Neural cell (in vitro differentiated cells): ENCODE data around the gene ZFP37.
"Not testable (repeated sequence)": the region's sequence is repeated elsewhere in the genome, so short reads cannot be mapped to it uniquely, and the experiment has no call there.

Experiments used
- EP300 ChIP-seq: fragments of 450-650 bp; conservative IDR thresholded peaks from 2 replicates; pipeline ENCODE4 v1.6.1; 2014; ENCODE audit warnings: antibody characterized with exemption, mild to moderate bottlenecking, moderate library complexity; ENCODE audit not compliant: poor library complexity, severe bottlenecking
- EZH2 ChIP-seq: fragments of 200-600, 300-800 bp; shearing (Covaris generic), sonication (generic); IDR thresholded peaks from 2 replicates; pipeline ENCODE4 v1.6.1; 2014; ENCODE audit warnings: antibody characterized with exemption, low read length, borderline replicate concordance, mild to moderate bottlenecking; ENCODE audit not compliant: insufficient read depth, poor library complexity, severe bottlenecking
- MXI1 ChIP-seq: fragments of 450-650 bp; conservative IDR thresholded peaks from 2 replicates; pipeline ENCODE4 v1.6.1; 2014; ENCODE audit warnings: antibody characterized with exemption, mild to moderate bottlenecking; ENCODE audit not compliant: poor library complexity, severe bottlenecking
- POLR2AphosphoS5 ChIP-seq: IDR thresholded peaks from 2 replicates; pipeline ENCODE4 v1.6.1; 2012
- RAD21 ChIP-seq: fragments of 450-650 bp; conservative IDR thresholded peaks from 2 replicates; pipeline ENCODE4 v1.6.1; 2014; ENCODE audit warnings: antibody characterized with exemption, mild to moderate bottlenecking, moderate library complexity
- SMC3 ChIP-seq: fragments of 450-650 bp; conservative IDR thresholded peaks from 2 replicates; pipeline ENCODE4 v1.6.1; 2014; ENCODE audit warnings: antibody characterized with exemption, mild to moderate bottlenecking, moderate library complexity; ENCODE audit not compliant: poor library complexity
- TAF1 ChIP-seq: IDR thresholded peaks from 2 replicates; pipeline ENCODE4 v1.6.1; 2012; ENCODE audit warnings: low read depth
- TF ChIP-seq, protein P1 (sequence below): fragments of 450-650 bp; IDR thresholded peaks from 2 replicates; pipeline ENCODE4 v1.5.1; 2014; ENCODE audit warnings: antibody characterized with exemption, mild to moderate bottlenecking, moderate library complexity; ENCODE audit not compliant: poor library complexity, severe bottlenecking
- TF ChIP-seq, protein P2 (sequence below): IDR thresholded peaks from 2 replicates; pipeline ENCODE4 v1.6.1; 2012; ENCODE audit warnings: borderline replicate concordance

- TF ChIP-seq, protein P1, sequence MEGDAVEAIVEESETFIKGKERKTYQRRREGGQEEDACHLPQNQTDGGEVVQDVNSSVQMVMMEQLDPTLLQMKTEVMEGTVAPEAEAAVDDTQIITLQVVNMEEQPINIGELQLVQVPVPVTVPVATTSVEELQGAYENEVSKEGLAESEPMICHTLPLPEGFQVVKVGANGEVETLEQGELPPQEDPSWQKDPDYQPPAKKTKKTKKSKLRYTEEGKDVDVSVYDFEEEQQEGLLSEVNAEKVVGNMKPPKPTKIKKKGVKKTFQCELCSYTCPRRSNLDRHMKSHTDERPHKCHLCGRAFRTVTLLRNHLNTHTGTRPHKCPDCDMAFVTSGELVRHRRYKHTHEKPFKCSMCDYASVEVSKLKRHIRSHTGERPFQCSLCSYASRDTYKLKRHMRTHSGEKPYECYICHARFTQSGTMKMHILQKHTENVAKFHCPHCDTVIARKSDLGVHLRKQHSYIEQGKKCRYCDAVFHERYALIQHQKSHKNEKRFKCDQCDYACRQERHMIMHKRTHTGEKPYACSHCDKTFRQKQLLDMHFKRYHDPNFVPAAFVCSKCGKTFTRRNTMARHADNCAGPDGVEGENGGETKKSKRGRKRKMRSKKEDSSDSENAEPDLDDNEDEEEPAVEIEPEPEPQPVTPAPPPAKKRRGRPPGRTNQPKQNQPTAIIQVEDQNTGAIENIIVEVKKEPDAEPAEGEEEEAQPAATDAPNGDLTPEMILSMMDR = not testable (repeated sequence)
- not testable (repeated sequence) for TF ChIP-seq POLR2AphosphoS5, SMC3, EP300, TAF1, MXI1, EZH2, RAD21
- TF ChIP-seq, protein P2, sequence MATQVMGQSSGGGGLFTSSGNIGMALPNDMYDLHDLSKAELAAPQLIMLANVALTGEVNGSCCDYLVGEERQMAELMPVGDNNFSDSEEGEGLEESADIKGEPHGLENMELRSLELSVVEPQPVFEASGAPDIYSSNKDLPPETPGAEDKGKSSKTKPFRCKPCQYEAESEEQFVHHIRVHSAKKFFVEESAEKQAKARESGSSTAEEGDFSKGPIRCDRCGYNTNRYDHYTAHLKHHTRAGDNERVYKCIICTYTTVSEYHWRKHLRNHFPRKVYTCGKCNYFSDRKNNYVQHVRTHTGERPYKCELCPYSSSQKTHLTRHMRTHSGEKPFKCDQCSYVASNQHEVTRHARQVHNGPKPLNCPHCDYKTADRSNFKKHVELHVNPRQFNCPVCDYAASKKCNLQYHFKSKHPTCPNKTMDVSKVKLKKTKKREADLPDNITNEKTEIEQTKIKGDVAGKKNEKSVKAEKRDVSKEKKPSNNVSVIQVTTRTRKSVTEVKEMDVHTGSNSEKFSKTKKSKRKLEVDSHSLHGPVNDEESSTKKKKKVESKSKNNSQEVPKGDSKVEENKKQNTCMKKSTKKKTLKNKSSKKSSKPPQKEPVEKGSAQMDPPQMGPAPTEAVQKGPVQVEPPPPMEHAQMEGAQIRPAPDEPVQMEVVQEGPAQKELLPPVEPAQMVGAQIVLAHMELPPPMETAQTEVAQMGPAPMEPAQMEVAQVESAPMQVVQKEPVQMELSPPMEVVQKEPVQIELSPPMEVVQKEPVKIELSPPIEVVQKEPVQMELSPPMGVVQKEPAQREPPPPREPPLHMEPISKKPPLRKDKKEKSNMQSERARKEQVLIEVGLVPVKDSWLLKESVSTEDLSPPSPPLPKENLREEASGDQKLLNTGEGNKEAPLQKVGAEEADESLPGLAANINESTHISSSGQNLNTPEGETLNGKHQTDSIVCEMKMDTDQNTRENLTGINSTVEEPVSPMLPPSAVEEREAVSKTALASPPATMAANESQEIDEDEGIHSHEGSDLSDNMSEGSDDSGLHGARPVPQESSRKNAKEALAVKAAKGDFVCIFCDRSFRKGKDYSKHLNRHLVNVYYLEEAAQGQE = not testable (repeated sequence)
Measured at GRCh38 chr9:113089143-113089505, 32.6 kb upstream of the ZFP37 start.
